Measurements from ENCODE around the gene KLRK1.
"Not testable (repeated sequence)": the region's sequence is repeated elsewhere in the genome, so short reads cannot be mapped to it uniquely, and the experiment has no call there.

DNA sequence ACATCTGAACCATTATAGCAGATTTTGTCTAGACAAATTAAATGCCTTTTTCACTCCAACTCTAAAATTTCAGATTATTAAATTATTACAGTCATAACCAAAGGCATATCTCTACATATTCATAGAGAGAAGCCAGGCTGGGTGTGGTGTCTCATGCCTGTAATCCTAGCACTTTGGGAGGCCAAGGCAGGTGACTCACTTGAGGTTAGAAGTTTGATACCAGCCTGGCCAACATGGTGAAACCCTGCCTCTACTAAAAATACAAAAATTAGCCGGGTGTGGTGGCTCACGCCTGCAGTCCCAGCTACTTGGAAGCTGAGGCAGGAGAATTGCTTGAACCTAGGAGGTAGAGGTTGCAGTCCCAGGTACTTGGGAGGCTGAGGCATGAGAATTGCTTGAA, 11.1 kb downstream of the KLRK1 start:
- not testable (repeated sequence) for TF ChIP-seq ZNF175 (tag by site-specific recombination; IDR thresholded peaks at IDR 0.05); SETDB1 (IDR thresholded peaks at IDR 0.05; ENCODE audit: insufficient read length, low read length); ZNF704 (tag by site-specific recombination; IDR thresholded peaks at IDR 0.05)

Data from HEK293 (cell line).